Measurements from ENCODE around the gene SLC34A1. TPM values are rescaled to one million over a fixed set of nuclear protein-coding genes. Genes with fewer than 3 reads are reported as not detected.

SLC34A1 gene
- total RNA-seq, 1 experiment from 2014 or later: not detected

DNA sequence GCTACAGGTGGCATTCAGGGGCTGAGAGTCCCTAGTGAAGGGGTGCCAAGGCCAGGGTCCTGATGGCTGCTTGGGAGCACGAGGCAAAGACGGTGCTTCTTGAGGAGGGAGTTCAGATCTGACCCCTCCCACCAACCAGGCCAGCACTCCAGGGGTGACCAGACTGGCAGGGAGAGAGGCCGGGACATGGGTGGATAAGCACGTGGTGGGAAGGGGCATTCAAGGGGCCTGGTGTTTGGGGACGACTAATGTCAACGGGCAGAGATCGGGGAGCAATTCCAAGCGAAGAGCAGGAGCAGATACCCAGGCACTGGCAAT, 22.0 kb upstream of the SLC34A1 start:
- TF ChIP-seq CTCF (conservative IDR thresholded peaks at IDR 0.05; ENCODE audit: low read depth, low read length): no peak
- TF ChIP-seq EZH2 (IDR thresholded peaks at IDR 0.05; ENCODE audit: borderline replicate concordance, low read depth, low read length, poor library complexity, severe bottlenecking): no peak
- CTCF ChIA-PET: no interaction called here
- H3K4me1 ChIP-seq (ENCODE audit: insufficient read depth, low read length, poor library complexity, severe bottlenecking): peaks cover 15% of the 10 kb centered on the region
- no peaks in the 10 kb centered on the region for H3K9me3 ChIP-seq (ENCODE audit: low read depth, low read length, poor library complexity, severe bottlenecking)
- no peak for DNase-seq (ENCODE audit: low spot score)
- no peak overlapping the region for H3K27ac ChIP-seq (ENCODE audit: low read depth, low read length, poor library complexity, severe bottlenecking)
- H3K27me3 ChIP-seq (replicated peaks; ENCODE audit: insufficient read depth, low read depth, low read length, poor library complexity): no peaks in the 10 kb centered on the region
- H3K4me3 ChIP-seq (ENCODE audit: low read depth, low read length, poor library complexity, severe bottlenecking): no peak overlapping the region
- no TSS peak for BruUV-seq (replicated peaks)
- H3K36me3 ChIP-seq (ENCODE audit: insufficient read depth, low read length, poor library complexity, severe bottlenecking): no peaks in the 10 kb centered on the region
- intact Hi-C loops (cut with micrococcal nuclease; ENCODE audit: unreplicated experiment): no loop called here
- POLR2A ChIA-PET (ENCODE audit: low non-redundant PET): no interaction called here

DNA sequence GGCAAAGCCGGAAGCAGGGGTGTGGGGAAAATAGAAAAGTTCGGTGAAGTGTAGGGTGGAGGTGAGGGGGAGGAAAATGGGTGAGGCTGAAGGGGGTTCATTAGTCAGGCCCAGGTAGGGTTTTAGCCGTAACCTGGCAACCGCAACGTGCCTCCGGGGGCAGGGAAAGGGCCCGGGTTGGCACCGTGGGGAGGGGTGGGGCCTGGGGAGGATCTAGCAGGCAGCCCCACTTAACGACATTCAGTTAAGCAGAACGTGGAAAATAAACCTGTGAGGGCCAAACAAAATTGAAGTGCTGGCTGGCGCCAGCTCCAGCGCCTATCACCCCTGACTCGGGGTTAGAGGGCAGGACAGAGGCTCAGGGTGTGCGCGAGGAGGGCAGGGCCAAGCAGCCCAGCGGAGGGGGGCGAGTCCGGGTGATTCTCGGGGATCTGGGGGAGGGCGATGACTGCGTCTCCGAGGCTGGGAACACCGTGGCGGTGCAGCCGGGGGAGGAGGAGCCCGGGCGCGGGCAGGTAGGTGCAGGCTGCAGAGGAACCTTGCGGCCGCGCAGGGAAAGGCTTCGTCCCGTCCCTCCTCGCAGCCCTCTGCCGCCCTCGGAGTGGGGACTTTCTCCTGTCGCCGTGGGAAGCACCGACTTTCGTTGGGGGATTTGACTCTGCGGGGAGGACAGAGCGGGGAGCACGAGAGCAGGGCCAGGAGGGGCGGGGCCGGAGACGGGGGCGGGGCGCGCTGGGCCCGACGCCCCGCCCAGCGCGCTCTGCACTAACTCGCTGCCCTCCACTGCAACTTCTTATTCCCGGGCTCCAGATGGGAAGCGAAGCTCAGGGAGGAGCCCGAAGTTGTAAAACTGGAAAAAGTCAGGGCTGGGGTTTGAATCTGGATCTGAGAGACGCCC, 21.4 kb upstream of the SLC34A1 start:
- Histone ChIP-seq H3K36me3 (ENCODE audit: insufficient read depth, low read length, poor library complexity, severe bottlenecking) (no peaks in the 10 kb centered on the region), H3K27me3 (replicated peaks; ENCODE audit: insufficient read depth, low read depth, low read length, poor library complexity) (no peaks in the 10 kb centered on the region), H3K9me3 (ENCODE audit: low read depth, low read length, poor library complexity, severe bottlenecking) (no peaks in the 10 kb centered on the region), H3K4me3 (ENCODE audit: low read depth, low read length, poor library complexity, severe bottlenecking) (peak overlapping the region; percentile 35), H3K4me1 (ENCODE audit: insufficient read depth, low read length, poor library complexity, severe bottlenecking) (peaks cover 20% of the 10 kb centered on the region), H3K27ac (ENCODE audit: low read depth, low read length, poor library complexity, severe bottlenecking) (no peak overlapping the region)
- ChIA-PET POLR2A (ENCODE audit: low non-redundant PET) (no interaction called here), CTCF (no interaction called here)
- intact Hi-C loops (cut with micrococcal nuclease; ENCODE audit: unreplicated experiment): no loop called here
- TF ChIP-seq CTCF (conservative IDR thresholded peaks at IDR 0.05; ENCODE audit: low read depth, low read length) (no peak), EZH2 (IDR thresholded peaks at IDR 0.05; ENCODE audit: borderline replicate concordance, low read depth, low read length, poor library complexity, severe bottlenecking) (no peak)
- BruUV-seq (replicated peaks): no TSS peak
- peak; percentile 61 for DNase-seq (ENCODE audit: low spot score)

DNA sequence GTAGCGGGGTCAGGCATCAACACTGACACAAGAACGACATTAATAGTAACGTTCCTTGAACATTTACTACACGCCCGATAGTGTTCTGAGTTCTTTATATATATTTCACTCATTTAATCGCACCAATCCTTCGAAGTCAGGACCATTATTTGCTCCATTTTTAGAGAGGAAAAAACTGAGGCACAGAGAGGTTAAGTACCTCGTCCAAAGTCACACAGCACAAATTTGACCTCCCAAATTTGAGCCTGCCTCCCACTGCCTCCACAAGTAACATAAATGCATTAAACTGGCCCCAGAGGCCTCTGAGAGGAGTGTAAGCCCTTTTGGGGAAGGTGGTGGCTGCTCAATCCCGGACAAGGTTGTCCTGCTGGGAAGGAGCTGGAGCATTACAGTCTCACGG, 20.7 kb upstream of the SLC34A1 start:
- CTCF ChIA-PET: no interaction called here
- DNase-seq (ENCODE audit: low spot score): no peak
- Histone ChIP-seq H3K4me1 (ENCODE audit: insufficient read depth, low read length, poor library complexity, severe bottlenecking) (peaks cover 20% of the 10 kb centered on the region), H3K27me3 (replicated peaks; ENCODE audit: insufficient read depth, low read depth, low read length, poor library complexity) (no peaks in the 10 kb centered on the region), H3K27ac (ENCODE audit: low read depth, low read length, poor library complexity, severe bottlenecking) (no peak overlapping the region), H3K36me3 (ENCODE audit: insufficient read depth, low read length, poor library complexity, severe bottlenecking) (no peaks in the 10 kb centered on the region), H3K4me3 (ENCODE audit: low read depth, low read length, poor library complexity, severe bottlenecking) (peak overlapping the region; percentile 35), H3K9me3 (ENCODE audit: low read depth, low read length, poor library complexity, severe bottlenecking) (no peaks in the 10 kb centered on the region)
- intact Hi-C loops (cut with micrococcal nuclease; ENCODE audit: unreplicated experiment): no loop called here
- POLR2A ChIA-PET (ENCODE audit: low non-redundant PET): no interaction called here
- TF ChIP-seq CTCF (conservative IDR thresholded peaks at IDR 0.05; ENCODE audit: low read depth, low read length): no peak
- no peak for TF ChIP-seq EZH2 (IDR thresholded peaks at IDR 0.05; ENCODE audit: borderline replicate concordance, low read depth, low read length, poor library complexity, severe bottlenecking)
- BruUV-seq (replicated peaks): no TSS peak

All from A673 (cell line).